Measurements from ENCODE around the gene ERC2.

ERC2 gene

GRCh38 chr3:55882006-55882405 is 586.3 kb downstream of the ERC2 start:
- Histone ChIP-seq H3K4me3 (ENCODE audit: low read depth in 1 of 2, low read length in 2 of 2) (no peak overlapping the region), H3K36me3 (ENCODE audit: control insufficient read depth in 1 of 2, insufficient read depth in 2 of 2, low read length in 2 of 2) (no peaks in the 10 kb centered on the region), H3K27me3 (ENCODE audit: control insufficient read depth in 1 of 2, insufficient read depth in 2 of 2, low read length in 2 of 2) (no peaks in the 10 kb centered on the region), H3K4me1 (ENCODE audit: control insufficient read depth in 1 of 2, insufficient read depth in 2 of 2, low read length in 2 of 2) (no peaks in the 10 kb centered on the region), H3K9me3 (ENCODE audit: control insufficient read depth in 1 of 2, low read length in 2 of 2) (no peaks in the 10 kb centered on the region), H3K27ac (ENCODE audit: low read depth, low read length) (no peak overlapping the region), H3K9ac (ENCODE audit: low read depth in 1 of 2, low read length in 2 of 2) (no peak overlapping the region)

GRCh38 chr3:55880357-55880756 is 587.9 kb downstream of the ERC2 start:
- Histone ChIP-seq H3K36me3 (ENCODE audit: control insufficient read depth in 1 of 2, insufficient read depth in 2 of 2, low read length in 2 of 2) (no peaks in the 10 kb centered on the region), H3K27me3 (ENCODE audit: control insufficient read depth in 1 of 2, insufficient read depth in 2 of 2, low read length in 2 of 2) (no peaks in the 10 kb centered on the region), H3K4me1 (ENCODE audit: control insufficient read depth in 1 of 2, insufficient read depth in 2 of 2, low read length in 2 of 2) (no peaks in the 10 kb centered on the region), H3K9me3 (ENCODE audit: control insufficient read depth in 1 of 2, low read length in 2 of 2) (no peaks in the 10 kb centered on the region), H3K4me3 (ENCODE audit: low read depth in 1 of 2, low read length in 2 of 2) (no peak overlapping the region), H3K27ac (ENCODE audit: low read depth, low read length) (no peak overlapping the region), H3K9ac (ENCODE audit: low read depth in 1 of 2, low read length in 2 of 2) (no peak overlapping the region)

- Histone ChIP-seq H3K4me3 (ENCODE audit: low read depth in 1 of 2, low read length in 2 of 2) (no peak overlapping the region), H3K27me3 (ENCODE audit: control insufficient read depth in 1 of 2, insufficient read depth in 2 of 2, low read length in 2 of 2) (no peaks in the 10 kb centered on the region), H3K27ac (ENCODE audit: low read depth, low read length) (no peak overlapping the region)
Measured at GRCh38 chr3:55879901-55880331, 588.4 kb downstream of the ERC2 start.

GRCh38 chr3:55877703-55878102 is 590.6 kb downstream of the ERC2 start:
- Histone ChIP-seq H3K36me3 (ENCODE audit: control insufficient read depth in 1 of 2, insufficient read depth in 2 of 2, low read length in 2 of 2) (no peaks in the 10 kb centered on the region), H3K27ac (ENCODE audit: low read depth, low read length) (no peak overlapping the region), H3K27me3 (ENCODE audit: control insufficient read depth in 1 of 2, insufficient read depth in 2 of 2, low read length in 2 of 2) (no peaks in the 10 kb centered on the region), H3K4me1 (ENCODE audit: control insufficient read depth in 1 of 2, insufficient read depth in 2 of 2, low read length in 2 of 2) (no peaks in the 10 kb centered on the region), H3K9me3 (ENCODE audit: control insufficient read depth in 1 of 2, low read length in 2 of 2) (no peaks in the 10 kb centered on the region), H3K9ac (ENCODE audit: low read depth in 1 of 2, low read length in 2 of 2) (no peak overlapping the region), H3K4me3 (ENCODE audit: low read depth in 1 of 2, low read length in 2 of 2) (no peak overlapping the region)

More at GRCh38 chr3:55879901-55880331, 588.4 kb downstream of the ERC2 start:
- Histone ChIP-seq H3K36me3 (ENCODE audit: control insufficient read depth in 1 of 2, insufficient read depth in 2 of 2, low read length in 2 of 2) (no peaks in the 10 kb centered on the region), H3K9me3 (ENCODE audit: control insufficient read depth in 1 of 2, low read length in 2 of 2) (no peaks in the 10 kb centered on the region), H3K9ac (ENCODE audit: low read depth in 1 of 2, low read length in 2 of 2) (no peak overlapping the region), H3K4me1 (ENCODE audit: control insufficient read depth in 1 of 2, insufficient read depth in 2 of 2, low read length in 2 of 2) (no peaks in the 10 kb centered on the region)

GRCh38 chr3:55876560-55876959 is 591.7 kb downstream of the ERC2 start:
- H3K9ac ChIP-seq (ENCODE audit: low read depth in 1 of 2, low read length in 2 of 2): no peak overlapping the region
- H3K27me3 ChIP-seq (ENCODE audit: control insufficient read depth in 1 of 2, insufficient read depth in 2 of 2, low read length in 2 of 2): no peaks in the 10 kb centered on the region
- H3K36me3 ChIP-seq (ENCODE audit: control insufficient read depth in 1 of 2, insufficient read depth in 2 of 2, low read length in 2 of 2): no peaks in the 10 kb centered on the region
- no peak overlapping the region for H3K4me3 ChIP-seq (ENCODE audit: low read depth in 1 of 2, low read length in 2 of 2)
- no peaks in the 10 kb centered on the region for H3K4me1 ChIP-seq (ENCODE audit: control insufficient read depth in 1 of 2, insufficient read depth in 2 of 2, low read length in 2 of 2)
- H3K27ac ChIP-seq (ENCODE audit: low read depth, low read length): no peak overlapping the region
- H3K9me3 ChIP-seq (ENCODE audit: control insufficient read depth in 1 of 2, low read length in 2 of 2): no peaks in the 10 kb centered on the region

- Histone ChIP-seq H3K9ac (ENCODE audit: low read depth in 1 of 2, low read length in 2 of 2) (no peak overlapping the region), H3K4me1 (ENCODE audit: control insufficient read depth in 1 of 2, insufficient read depth in 2 of 2, low read length in 2 of 2) (no peaks in the 10 kb centered on the region), H3K27me3 (ENCODE audit: control insufficient read depth in 1 of 2, insufficient read depth in 2 of 2, low read length in 2 of 2) (no peaks in the 10 kb centered on the region), H3K27ac (ENCODE audit: low read depth, low read length) (no peak overlapping the region), H3K4me3 (ENCODE audit: low read depth in 1 of 2, low read length in 2 of 2) (no peak overlapping the region), H3K9me3 (ENCODE audit: control insufficient read depth in 1 of 2, low read length in 2 of 2) (no peaks in the 10 kb centered on the region), H3K36me3 (ENCODE audit: control insufficient read depth in 1 of 2, insufficient read depth in 2 of 2, low read length in 2 of 2) (no peaks in the 10 kb centered on the region)
Measured at GRCh38 chr3:55875113-55875512, 593.2 kb downstream of the ERC2 start.

- H3K36me3 ChIP-seq (ENCODE audit: control insufficient read depth in 1 of 2, insufficient read depth in 2 of 2, low read length in 2 of 2): no peaks in the 10 kb centered on the region
- H3K4me1 ChIP-seq (ENCODE audit: control insufficient read depth in 1 of 2, insufficient read depth in 2 of 2, low read length in 2 of 2): no peaks in the 10 kb centered on the region
- H3K9ac ChIP-seq (ENCODE audit: low read depth in 1 of 2, low read length in 2 of 2): no peak overlapping the region
- no peaks in the 10 kb centered on the region for H3K27me3 ChIP-seq (ENCODE audit: control insufficient read depth in 1 of 2, insufficient read depth in 2 of 2, low read length in 2 of 2)
- H3K27ac ChIP-seq (ENCODE audit: low read depth, low read length): no peak overlapping the region
- no peaks in the 10 kb centered on the region for H3K9me3 ChIP-seq (ENCODE audit: control insufficient read depth in 1 of 2, low read length in 2 of 2)
- no peak overlapping the region for H3K4me3 ChIP-seq (ENCODE audit: low read depth in 1 of 2, low read length in 2 of 2)
Measured at GRCh38 chr3:55873523-55874254, 594.6 kb downstream of the ERC2 start.

- Histone ChIP-seq H3K9ac (ENCODE audit: low read depth in 1 of 2, low read length in 2 of 2) (no peak overlapping the region), H3K27me3 (ENCODE audit: control insufficient read depth in 1 of 2, insufficient read depth in 2 of 2, low read length in 2 of 2) (no peaks in the 10 kb centered on the region), H3K27ac (ENCODE audit: low read depth, low read length) (no peak overlapping the region)
Measured at GRCh38 chr3:55870594-55870993, 597.7 kb downstream of the ERC2 start.

GRCh38 chr3:55868347-55868746 is 599.9 kb downstream of the ERC2 start:
- H3K9ac ChIP-seq (ENCODE audit: low read depth in 1 of 2, low read length in 2 of 2): no peak overlapping the region
- H3K4me3 ChIP-seq (ENCODE audit: low read depth in 1 of 2, low read length in 2 of 2): no peak overlapping the region
- no peak overlapping the region for H3K27ac ChIP-seq (ENCODE audit: low read depth, low read length)

More at GRCh38 chr3:55870594-55870993, 597.7 kb downstream of the ERC2 start:
- Histone ChIP-seq H3K9me3 (ENCODE audit: control insufficient read depth in 1 of 2, low read length in 2 of 2) (no peaks in the 10 kb centered on the region), H3K36me3 (ENCODE audit: control insufficient read depth in 1 of 2, insufficient read depth in 2 of 2, low read length in 2 of 2) (no peaks in the 10 kb centered on the region), H3K4me3 (ENCODE audit: low read depth in 1 of 2, low read length in 2 of 2) (no peak overlapping the region), H3K4me1 (ENCODE audit: control insufficient read depth in 1 of 2, insufficient read depth in 2 of 2, low read length in 2 of 2) (no peaks in the 10 kb centered on the region)

GRCh38 chr3:55863028-55863427 is 605.2 kb downstream of the ERC2 start:
- H3K9ac ChIP-seq (ENCODE audit: low read depth in 1 of 2, low read length in 2 of 2): no peak overlapping the region
- H3K27me3 ChIP-seq (ENCODE audit: control insufficient read depth in 1 of 2, insufficient read depth in 2 of 2, low read length in 2 of 2): no peaks in the 10 kb centered on the region
- H3K9me3 ChIP-seq (ENCODE audit: control insufficient read depth in 1 of 2, low read length in 2 of 2): no peaks in the 10 kb centered on the region
- H3K27ac ChIP-seq (ENCODE audit: low read depth, low read length): no peak overlapping the region
- H3K36me3 ChIP-seq (ENCODE audit: control insufficient read depth in 1 of 2, insufficient read depth in 2 of 2, low read length in 2 of 2): no peaks in the 10 kb centered on the region
- H3K4me1 ChIP-seq (ENCODE audit: control insufficient read depth in 1 of 2, insufficient read depth in 2 of 2, low read length in 2 of 2): no peaks in the 10 kb centered on the region
- H3K4me3 ChIP-seq (ENCODE audit: low read depth in 1 of 2, low read length in 2 of 2): no peak overlapping the region

More at GRCh38 chr3:55868347-55868746, 599.9 kb downstream of the ERC2 start:
- Histone ChIP-seq H3K36me3 (ENCODE audit: control insufficient read depth in 1 of 2, insufficient read depth in 2 of 2, low read length in 2 of 2) (no peaks in the 10 kb centered on the region), H3K27me3 (ENCODE audit: control insufficient read depth in 1 of 2, insufficient read depth in 2 of 2, low read length in 2 of 2) (no peaks in the 10 kb centered on the region), H3K4me1 (ENCODE audit: control insufficient read depth in 1 of 2, insufficient read depth in 2 of 2, low read length in 2 of 2) (no peaks in the 10 kb centered on the region), H3K9me3 (ENCODE audit: control insufficient read depth in 1 of 2, low read length in 2 of 2) (no peaks in the 10 kb centered on the region)
